ENCODE results near the gene NACC2. TPM values are rescaled to one million over a fixed set of nuclear protein-coding genes. Genes with fewer than 3 reads are reported as not detected.
A peak's percentile ranks its signal among the peaks of the same experiment; 100 is the strongest.

NACC2 gene
- total and polyA plus RNA-seq, 9 of the 15 experiments (the other 6 are each of a cell fraction or from before 2014, with no cell fraction given) = 0.70 to 25.1 (median 5.6) TPM

DNA sequence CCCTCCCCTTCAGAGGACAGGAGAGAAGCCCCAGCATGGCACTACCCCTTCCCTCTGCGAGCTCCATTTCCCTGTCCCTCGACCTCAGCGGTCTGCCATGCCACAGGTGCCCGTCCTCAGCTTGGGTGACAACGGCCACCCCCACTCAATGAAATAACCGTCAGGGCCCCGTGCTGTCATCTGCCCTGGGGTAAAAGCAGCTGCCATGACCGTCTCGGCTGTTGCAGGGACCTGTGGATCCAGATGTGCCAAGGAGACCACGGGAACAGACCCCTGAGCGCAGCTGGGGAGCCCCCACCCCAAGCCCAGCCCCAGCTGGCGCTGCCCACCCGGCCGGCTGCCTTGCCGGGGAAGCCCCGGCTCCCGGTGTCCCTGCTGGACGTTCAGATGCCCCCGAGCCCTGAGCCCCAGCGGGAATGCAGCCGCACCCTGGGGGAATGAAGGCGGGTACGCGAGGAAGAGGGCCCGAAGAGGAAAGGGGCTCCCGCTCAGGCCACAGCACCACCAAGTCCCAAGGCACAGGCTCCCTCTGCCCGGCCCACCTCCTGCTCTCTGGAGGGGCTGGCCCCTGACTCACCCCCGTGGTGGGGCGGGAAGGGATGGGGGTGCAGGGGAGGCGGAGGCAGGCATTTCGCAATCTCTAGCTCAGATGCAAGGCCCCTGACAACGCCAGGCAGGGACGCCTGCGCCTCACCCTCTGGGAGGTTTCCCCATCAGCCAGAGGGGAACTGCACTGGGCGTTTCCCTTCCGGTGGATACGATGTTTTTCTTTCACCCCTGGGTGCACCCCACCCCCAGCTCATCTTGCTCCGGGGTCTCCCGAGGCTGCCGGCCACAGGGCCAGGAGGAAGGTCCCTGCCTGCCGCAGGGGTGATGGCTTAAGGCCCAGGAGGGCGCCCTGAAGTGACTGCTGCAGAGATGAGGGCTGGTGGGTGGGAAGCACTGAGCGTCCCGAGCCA, 49.2 kb downstream of the NACC2 start:
- peaks cover 0 to 48% of the 10 kb centered on the region in 2 experiments; a peak in 2 of 5 replicates for H3K4me1 ChIP-seq (replicated peaks in 1 of 2; ENCODE audit: control insufficient read depth in 2 of 2, insufficient read depth in 2 of 2, low read length in 2 of 2)
- no peak overlapping the region for H3K27ac ChIP-seq (ENCODE audit: extremely low read depth, low read depth, low read length)
- FAIRE-seq (no peak), DNase-seq (ENCODE audit: extremely low read depth in 1 of 4, low spot score in 3 of 4) (no peak), ATAC-seq (no peak)
- no peak for TF ChIP-seq TAF9B (IDR thresholded peaks at IDR 0.05; ENCODE audit: partially characterized antibody)
- peak; percentile 56; the same call in 1 of the 2 replicates for TF ChIP-seq CEBPB (tag; IDR thresholded peaks at IDR 0.05)
- TF ChIP-seq POLR2G (IDR thresholded peaks at IDR 0.05; ENCODE audit: low read depth, low read length) = 0 out of 2 replicates have a peak, but pooled peaks have one; percentile 30
- no peak for TF ChIP-seq CEBPG (CRISPR knock-in tag; IDR thresholded peaks at IDR 0.05)
- TF ChIP-seq CEBPG (tag; conservative IDR thresholded peaks at IDR 0.05 in 1 of 2, IDR thresholded peaks at IDR 0.05 in 1 of 2) = peak in 1 of 2 experiments; percentile 55; a peak in 2 of 4 replicates
- 96% methylated on average over 21 of the region's 44 CpGs for WGBS (ENCODE audit: insufficient coverage, low coverage, missing lambda C conversion rate)
- H4K20me1 ChIP-seq (replicated peaks; ENCODE audit: control insufficient read depth, insufficient read depth, low read length) = no peaks in the 10 kb centered on the region; the same call in none of the 2 replicates
- peaks cover 3% of the 10 kb centered on the region for H3K9me1 ChIP-seq (ENCODE audit: control insufficient read depth, insufficient read depth, low read length)
- H3K36me3 ChIP-seq (ENCODE audit: control insufficient read depth, insufficient read depth, low read length) = peaks cover 79% of the 10 kb centered on the region; the same call in 2 of the 3 replicates
- intact Hi-C loops (cut with micrococcal nuclease) = no loop called here
- H3K9me3 ChIP-seq (replicated peaks; ENCODE audit: control insufficient read depth, insufficient read depth, low read depth, low read length) = no peaks in the 10 kb centered on the region
- H3K9ac ChIP-seq (ENCODE audit: insufficient read depth in 1 of 2, low read depth in 2 of 2, low read length in 2 of 2) = no peak overlapping the region
- in situ Hi-C loops (cut with MboI) = no loop called here
- ChIA-PET CTCF (ENCODE audit: low intra/inter-chr PET ratio) (no interaction called here), POLR2A (no interaction called here)
- H2AFZ ChIP-seq (ENCODE audit: low read depth, low read length) = no peak overlapping the region
- no peak overlapping the region for H3K4me3 ChIP-seq
- BruUV-seq (replicated peaks) = no TSS peak
- H3K4me2 ChIP-seq (ENCODE audit: insufficient read depth, low read length) = no peak overlapping the region
- H3K79me2 ChIP-seq (ENCODE audit: control insufficient read depth, insufficient read depth, low read length) = peaks cover 8% of the 10 kb centered on the region
- no peaks in the 10 kb centered on the region for H3K27me3 ChIP-seq (ENCODE audit: control insufficient read depth in 2 of 2, insufficient read depth in 2 of 2, low read length in 2 of 2)

Data from K562 (cell line).